GM18868 (cell line): ENCODE results near the gene DCAF6.
"Not testable (repeated sequence)": the region's sequence is repeated elsewhere in the genome, so short reads cannot be mapped to it uniquely, and the experiment has no call there.

Source experiments
- ATAC-seq: cut with Tn5 transposase; IDR thresholded peaks from one replicate; pipeline ENCODE4 v1.9.1; 2021; ENCODE audit warnings: mild to moderate bottlenecking, moderate library complexity; ENCODE audit not compliant: unreplicated experiment

The DCAF6 gene

GRCh38 chr1:167922611-167923074 is 13.8 kb upstream of the DCAF6 start:
- ATAC-seq: no peak

- ATAC-seq: no peak
Observed at GRCh38 chr1:167923324-167924056, 13.0 kb upstream of the DCAF6 start.

- no peak for ATAC-seq
Observed at GRCh38 chr1:167924102-167924501, 12.4 kb upstream of the DCAF6 start.

GRCh38 chr1:167924543-167925231 is 11.8 kb upstream of the DCAF6 start:
- ATAC-seq: no peak

- ATAC-seq: no peak
Observed at GRCh38 chr1:167926486-167926997, 9.9 kb upstream of the DCAF6 start.

GRCh38 chr1:167927046-167927754 is 9.3 kb upstream of the DCAF6 start:
- peak; percentile 59 for ATAC-seq

- no peak for ATAC-seq
Observed at GRCh38 chr1:167928457-167928852, 8.0 kb upstream of the DCAF6 start.

- ATAC-seq: not testable (repeated sequence)
Observed at GRCh38 chr1:167928919-167929318, 7.6 kb upstream of the DCAF6 start.

GRCh38 chr1:167929725-167930124 is 6.8 kb upstream of the DCAF6 start:
- ATAC-seq: no peak

- ATAC-seq: no peak
Observed at GRCh38 chr1:167933788-167934187, 2.7 kb upstream of the DCAF6 start.

- no peak for ATAC-seq
Observed at GRCh38 chr1:167934426-167935215, 1.9 kb upstream of the DCAF6 start.

- peak; percentile 2 for ATAC-seq
Observed at GRCh38 chr1:167935216-167936067, 1.0 kb upstream of the DCAF6 start.

GRCh38 chr1:167936930-167937708 is 636 bp downstream of the DCAF6 start, which contains the start of gene MPC2:
TSS of gene MPC2 (minus strand) at chr1:167937072. CDS start at chr1:167935841, 1,231 bp downstream.
- ATAC-seq: peak; percentile 8

GRCh38 chr1:167937709-167938010 is 1.2 kb downstream of the DCAF6 start:
- no peak for ATAC-seq

- ATAC-seq: no peak
Observed at GRCh38 chr1:167938080-167938636, 1.7 kb downstream of the DCAF6 start.

GRCh38 chr1:167940264-167940663 is 3.8 kb downstream of the DCAF6 start:
- ATAC-seq: no peak

GRCh38 chr1:167943541-167943940 is 7.1 kb downstream of the DCAF6 start:
- no peak for ATAC-seq

- no peak for ATAC-seq
Observed at GRCh38 chr1:167947733-167948132, 11.2 kb downstream of the DCAF6 start.

- no peak for ATAC-seq
Observed at GRCh38 chr1:167949785-167950184, 13.3 kb downstream of the DCAF6 start.
